Neural progenitor cell (in vitro differentiated cells): ENCODE measurements around the gene WWOX. TPM values are rescaled to one million over a fixed set of nuclear protein-coding genes. Genes with fewer than 3 reads are reported as not detected.

Experiments used
- DNase-seq: peaks from one replicate; pipeline ENCODE4 v3.0.0-alpha.2; 2016; ENCODE audit warnings: low spot score
- H2AFZ ChIP-seq: fragments of 200-600 bp; sonication (generic); replicated peaks from 2 replicates; pipeline ENCODE4 v1.6.1; 2016; ENCODE audit warnings: antibody characterized with exemption
- H3F3A ChIP-seq: fragments of 200-600 bp; sonication (generic); 2 replicates; pipeline ENCODE4 v1.6.1; 2016; ENCODE audit warnings: antibody characterized with exemption, low read depth
- H3K27ac ChIP-seq: fragments of 200-600 bp; sonication (generic); 2 replicates; pipeline ENCODE4 v1.5.1; 2016; ENCODE audit warnings: mild to moderate bottlenecking
- H3K27me3 ChIP-seq: fragments of 200-600 bp; sonication (generic); 2 replicates; pipeline ENCODE4 v1.6.1; 2016; ENCODE audit warnings: mild to moderate bottlenecking, moderate library complexity
- H3K36me3 ChIP-seq: fragments of 200-600 bp; sonication (generic); 2 replicates; pipeline ENCODE4 v1.5.1; 2016
- H3K4me1 ChIP-seq: fragments of 200-600 bp; sonication (generic); 2 replicates; pipeline ENCODE4 v1.6.1; 2016; ENCODE audit warnings: mixed run types
- H3K4me2 ChIP-seq: fragments of 200-600 bp; sonication (generic); 2 replicates; pipeline ENCODE4 v1.6.1; 2016
- H3K4me3 ChIP-seq: fragments of 200-600 bp; sonication (generic); 2 replicates; pipeline ENCODE4 v1.5.1; 2016
- H3K79me2 ChIP-seq: fragments of 200-600 bp; sonication (generic); 2 replicates; pipeline ENCODE4 v1.6.1; 2016; ENCODE audit warnings: low read depth
- H3K9ac ChIP-seq: fragments of 200-600 bp; sonication (generic); 2 replicates; pipeline ENCODE4 v1.6.1; 2016
- H3K9me3 ChIP-seq: fragments of 200-600 bp; sonication (generic); 2 replicates; pipeline ENCODE4 v1.5.1; 2016; ENCODE audit warnings: low read depth
- H4K20me1 ChIP-seq: fragments of 200-600 bp; sonication (generic); 2 replicates; pipeline ENCODE4 v1.6.1; 2016; ENCODE audit warnings: low read depth
- H3K27ac Mint-ChIP-seq: 3 replicates; pipeline ENCODE4 v1.8.0; 2021; ENCODE audit warnings: mixed read lengths
- H3K27me3 Mint-ChIP-seq: 2 replicates; pipeline ENCODE4 v1.8.0; 2022; ENCODE audit warnings: low read depth, mild to moderate bottlenecking, inconsistent platforms, moderate library complexity, mixed read lengths; ENCODE audit not compliant: insufficient read depth
- H3K36me3 Mint-ChIP-seq: 3 replicates; pipeline ENCODE4 v1.8.0; 2021; ENCODE audit warnings: mixed read lengths
- H3K4me1 Mint-ChIP-seq: 3 replicates; pipeline ENCODE4 v1.8.0; 2021; ENCODE audit warnings: mixed read lengths
- H3K4me3 Mint-ChIP-seq: 3 replicates; pipeline ENCODE4 v1.8.0; 2021; ENCODE audit warnings: mild to moderate bottlenecking, moderate library complexity, mixed read lengths
- H3K9me3 Mint-ChIP-seq: 3 replicates; pipeline ENCODE4 v1.8.0; 2020; ENCODE audit warnings: mixed read lengths
- CTCF ChIP-seq: fragments of 200-600 bp; sonication (generic); IDR thresholded peaks from 2 replicates; pipeline ENCODE4 v1.5.1; 2017; ENCODE audit warnings: antibody characterized with exemption, mild to moderate bottlenecking
- EZH2 ChIP-seq: fragments of 200-600 bp; sonication (generic); IDR thresholded peaks from 2 replicates; pipeline ENCODE4 v1.6.1; 2017; ENCODE audit warnings: antibody characterized with exemption, mild to moderate bottlenecking, moderate library complexity
- EZH2phosphoT487 ChIP-seq: fragments of 200-600 bp; sonication (generic); IDR thresholded peaks from 2 replicates; pipeline ENCODE4 v1.6.1; 2017; ENCODE audit warnings: antibody characterized with exemption
- total RNA-seq: library from RNA; depleted of rRNA; stranded (reverse); fragments of >200 nt; gene quantifications from 2 replicates; pipeline ENCODE4 v1.2.3, GENCODE V29; 2015; ENCODE audit warnings: low replicate concordance

The WWOX gene
- total RNA-seq, 1 donor from 2014 or later = 63.7 TPM

GRCh38 chr16:78116946-78117345, 17.5 kb downstream of the WWOX start:
- Mint-ChIP-seq H3K27me3 (peaks cover 2% of the 10 kb centered on the region), H3K36me3 (peaks cover 30% of the 10 kb centered on the region), H3K4me1 (no peaks in the 10 kb centered on the region), H3K27ac (no peak overlapping the region), H3K4me3 (no peak overlapping the region), H3K9me3 (no peaks in the 10 kb centered on the region)
- Histone ChIP-seq H2AFZ (no peak overlapping the region), H3K27ac (no peak overlapping the region), H3K9me3 (no peaks in the 10 kb centered on the region), H3K9ac (no peak overlapping the region), H3K36me3 (peaks cover 11% of the 10 kb centered on the region), H4K20me1 (no peaks in the 10 kb centered on the region), H3K4me3 (no peak overlapping the region), H3K27me3 (no peaks in the 10 kb centered on the region), H3K79me2 (no peaks in the 10 kb centered on the region), H3F3A (no peaks in the 10 kb centered on the region), H3K4me2 (no peak overlapping the region), H3K4me1 (no peaks in the 10 kb centered on the region)
- no peak for TF ChIP-seq EZH2
- no peak for TF ChIP-seq EZH2phosphoT487
- TF ChIP-seq CTCF = no peak
- DNase-seq = no peak

- H3K4me1 ChIP-seq = no peaks in the 10 kb centered on the region
- TF ChIP-seq EZH2 (no peak), CTCF (no peak), EZH2phosphoT487 (no peak)
- Mint-ChIP-seq H3K36me3 (peaks cover 27% of the 10 kb centered on the region), H3K9me3 (no peaks in the 10 kb centered on the region), H3K27me3 (peaks cover 2% of the 10 kb centered on the region), H3K27ac (no peak overlapping the region), H3K4me1 (no peaks in the 10 kb centered on the region), H3K4me3 (no peak overlapping the region)
- no peak for DNase-seq
- no peak overlapping the region for H3K9ac ChIP-seq
- H3K4me2 ChIP-seq = no peak overlapping the region
- H3K4me3 ChIP-seq = no peak overlapping the region
- no peaks in the 10 kb centered on the region for H3K27me3 ChIP-seq
- H3K79me2 ChIP-seq = no peaks in the 10 kb centered on the region
- no peak overlapping the region for H3K27ac ChIP-seq
- H2AFZ ChIP-seq = no peak overlapping the region
- peaks cover 11% of the 10 kb centered on the region for H3K36me3 ChIP-seq
- H4K20me1 ChIP-seq = no peaks in the 10 kb centered on the region
- no peaks in the 10 kb centered on the region for H3F3A ChIP-seq
- no peaks in the 10 kb centered on the region for H3K9me3 ChIP-seq
These were observed 17.9 kb downstream of the WWOX start for GRCh38 chr16:78117391-78117790.

- Mint-ChIP-seq H3K36me3 (peaks cover 22% of the 10 kb centered on the region), H3K27ac (no peak overlapping the region), H3K27me3 (peaks cover 2% of the 10 kb centered on the region), H3K4me1 (peaks cover 4% of the 10 kb centered on the region), H3K9me3 (no peaks in the 10 kb centered on the region), H3K4me3 (no peak overlapping the region)
- peaks cover 11% of the 10 kb centered on the region for H3K36me3 ChIP-seq
- no peak overlapping the region for H3K4me3 ChIP-seq
- H3K79me2 ChIP-seq = no peaks in the 10 kb centered on the region
- H3K4me2 ChIP-seq = no peak overlapping the region
- TF ChIP-seq EZH2phosphoT487 = no peak
- TF ChIP-seq EZH2 = no peak
- TF ChIP-seq CTCF = no peak
- no peak overlapping the region for H3K27ac ChIP-seq
- no peak for DNase-seq
- H2AFZ ChIP-seq = no peak overlapping the region
- no peaks in the 10 kb centered on the region for H3K27me3 ChIP-seq
- peaks cover 3% of the 10 kb centered on the region for H3F3A ChIP-seq
- H3K9ac ChIP-seq = no peak overlapping the region
- H3K4me1 ChIP-seq = peaks cover 4% of the 10 kb centered on the region
- H4K20me1 ChIP-seq = no peaks in the 10 kb centered on the region
- no peaks in the 10 kb centered on the region for H3K9me3 ChIP-seq
These were observed 19.1 kb downstream of the WWOX start for GRCh38 chr16:78118469-78119025.
